Ishikawa (cell line): ENCODE results near the gene GABPB2.

Experiments
- CEBPB ChIP-seq: IDR thresholded peaks from 2 replicates; pipeline ENCODE4 v1.6.1; 2012
- CREB1 ChIP-seq: IDR thresholded peaks from 2 replicates; pipeline ENCODE4 v1.6.1; 2012; ENCODE audit warnings: low read depth
- EGR1 ChIP-seq: IDR thresholded peaks from 2 replicates; pipeline ENCODE4 v1.6.1; 2012
- EP300 ChIP-seq: IDR thresholded peaks from 2 replicates; pipeline ENCODE4 v1.6.1; 2012; ENCODE audit warnings: borderline replicate concordance
- FOXM1 ChIP-seq: IDR thresholded peaks from 2 replicates; pipeline ENCODE4 v1.6.1; 2012; ENCODE audit warnings: low read depth, borderline replicate concordance
- NFIC ChIP-seq: IDR thresholded peaks from 2 replicates; pipeline ENCODE4 v1.6.1; 2012
- RAD21 ChIP-seq: IDR thresholded peaks from 2 replicates; pipeline ENCODE4 v1.6.1; 2012; ENCODE audit warnings: low read depth
- TAF1 ChIP-seq: IDR thresholded peaks from 2 replicates; pipeline ENCODE4 v1.6.1; 2012; ENCODE audit warnings: low read depth, mild to moderate bottlenecking
- TCF12 ChIP-seq: IDR thresholded peaks from 2 replicates; pipeline ENCODE4 v1.6.1; 2012; ENCODE audit warnings: low read depth
- TEAD4 ChIP-seq: IDR thresholded peaks from 2 replicates; pipeline ENCODE4 v1.6.1; 2012
- YY1 ChIP-seq: IDR thresholded peaks from 2 replicates; pipeline ENCODE4 v1.6.1; 2012; ENCODE audit warnings: low read depth
- ZBTB7A ChIP-seq: IDR thresholded peaks from 2 replicates; pipeline ENCODE4 v1.6.1; 2012; ENCODE audit warnings: low read depth
- TF ChIP-seq, protein P1 (sequence below): IDR thresholded peaks from 2 replicates; pipeline ENCODE4 v1.6.1; 2012; ENCODE audit warnings: low read depth, mild to moderate bottlenecking
- TF ChIP-seq, protein P2 (sequence below): IDR thresholded peaks from 2 replicates; pipeline ENCODE4 v1.6.1; 2012
- TF ChIP-seq, protein P3 (sequence below): IDR thresholded peaks from 2 replicates; pipeline ENCODE4 v1.6.1; 2012

Gene GABPB2

DNA sequence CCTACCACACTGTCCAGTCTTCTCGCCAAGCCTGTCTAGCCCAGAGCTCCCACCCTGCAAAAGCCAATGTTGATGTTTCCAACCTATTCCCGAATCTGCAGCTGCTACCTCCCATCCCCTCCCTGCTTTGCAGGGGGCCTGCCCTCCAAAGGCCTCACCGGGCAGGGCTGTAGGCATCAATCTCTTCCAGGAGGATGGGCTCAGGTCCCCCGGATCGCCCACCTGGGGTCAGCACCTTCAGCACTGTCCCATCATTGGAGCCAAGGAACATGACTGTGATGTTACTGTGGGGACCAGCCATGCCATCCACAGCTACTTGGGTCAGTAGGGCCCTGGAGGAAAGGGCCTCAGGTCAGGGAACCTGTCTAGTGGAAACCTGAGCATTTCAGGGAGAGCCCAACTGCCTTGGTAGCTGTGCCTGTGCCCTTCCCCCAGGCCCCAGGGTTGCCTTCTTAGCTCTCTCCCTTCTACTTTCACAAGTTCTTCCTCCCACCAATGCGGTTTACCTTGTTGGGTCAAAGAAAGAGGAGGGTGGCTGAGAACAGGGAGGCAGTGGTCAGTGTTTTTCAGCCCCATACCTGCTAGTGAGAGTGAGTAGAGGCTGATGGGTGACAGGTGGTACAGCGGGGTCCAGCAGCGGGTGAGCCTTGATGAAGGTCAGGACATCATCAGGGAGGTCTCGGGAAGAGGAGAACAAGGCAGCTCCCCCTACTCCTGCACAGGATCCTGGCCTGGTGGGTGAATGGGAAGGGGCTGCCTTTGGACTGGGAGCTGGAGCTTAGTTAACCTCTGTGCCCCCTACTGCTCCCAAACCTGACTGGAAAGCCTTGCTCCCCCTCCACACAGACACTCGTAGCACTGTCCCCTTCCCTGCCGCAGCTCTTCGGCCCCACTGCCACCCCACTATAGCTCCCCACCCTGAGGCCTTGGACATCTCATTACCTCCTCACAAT lies 65.1 kb downstream of the GABPB2 start:
- TF ChIP-seq CEBPB: no peak
- TF ChIP-seq EP300: no peak
- no peak for TF ChIP-seq RAD21
- no peak for TF ChIP-seq CREB1
- TF ChIP-seq TCF12: no peak
- no peak for TF ChIP-seq NFIC
- TF ChIP-seq, protein P1, sequence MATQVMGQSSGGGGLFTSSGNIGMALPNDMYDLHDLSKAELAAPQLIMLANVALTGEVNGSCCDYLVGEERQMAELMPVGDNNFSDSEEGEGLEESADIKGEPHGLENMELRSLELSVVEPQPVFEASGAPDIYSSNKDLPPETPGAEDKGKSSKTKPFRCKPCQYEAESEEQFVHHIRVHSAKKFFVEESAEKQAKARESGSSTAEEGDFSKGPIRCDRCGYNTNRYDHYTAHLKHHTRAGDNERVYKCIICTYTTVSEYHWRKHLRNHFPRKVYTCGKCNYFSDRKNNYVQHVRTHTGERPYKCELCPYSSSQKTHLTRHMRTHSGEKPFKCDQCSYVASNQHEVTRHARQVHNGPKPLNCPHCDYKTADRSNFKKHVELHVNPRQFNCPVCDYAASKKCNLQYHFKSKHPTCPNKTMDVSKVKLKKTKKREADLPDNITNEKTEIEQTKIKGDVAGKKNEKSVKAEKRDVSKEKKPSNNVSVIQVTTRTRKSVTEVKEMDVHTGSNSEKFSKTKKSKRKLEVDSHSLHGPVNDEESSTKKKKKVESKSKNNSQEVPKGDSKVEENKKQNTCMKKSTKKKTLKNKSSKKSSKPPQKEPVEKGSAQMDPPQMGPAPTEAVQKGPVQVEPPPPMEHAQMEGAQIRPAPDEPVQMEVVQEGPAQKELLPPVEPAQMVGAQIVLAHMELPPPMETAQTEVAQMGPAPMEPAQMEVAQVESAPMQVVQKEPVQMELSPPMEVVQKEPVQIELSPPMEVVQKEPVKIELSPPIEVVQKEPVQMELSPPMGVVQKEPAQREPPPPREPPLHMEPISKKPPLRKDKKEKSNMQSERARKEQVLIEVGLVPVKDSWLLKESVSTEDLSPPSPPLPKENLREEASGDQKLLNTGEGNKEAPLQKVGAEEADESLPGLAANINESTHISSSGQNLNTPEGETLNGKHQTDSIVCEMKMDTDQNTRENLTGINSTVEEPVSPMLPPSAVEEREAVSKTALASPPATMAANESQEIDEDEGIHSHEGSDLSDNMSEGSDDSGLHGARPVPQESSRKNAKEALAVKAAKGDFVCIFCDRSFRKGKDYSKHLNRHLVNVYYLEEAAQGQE: no peak
- TF ChIP-seq, protein P2, sequence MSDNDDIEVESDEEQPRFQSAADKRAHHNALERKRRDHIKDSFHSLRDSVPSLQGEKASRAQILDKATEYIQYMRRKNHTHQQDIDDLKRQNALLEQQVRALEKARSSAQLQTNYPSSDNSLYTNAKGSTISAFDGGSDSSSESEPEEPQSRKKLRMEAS: no peak
- no peak for TF ChIP-seq TEAD4
- no peak for TF ChIP-seq EGR1
- TF ChIP-seq, protein P3, sequence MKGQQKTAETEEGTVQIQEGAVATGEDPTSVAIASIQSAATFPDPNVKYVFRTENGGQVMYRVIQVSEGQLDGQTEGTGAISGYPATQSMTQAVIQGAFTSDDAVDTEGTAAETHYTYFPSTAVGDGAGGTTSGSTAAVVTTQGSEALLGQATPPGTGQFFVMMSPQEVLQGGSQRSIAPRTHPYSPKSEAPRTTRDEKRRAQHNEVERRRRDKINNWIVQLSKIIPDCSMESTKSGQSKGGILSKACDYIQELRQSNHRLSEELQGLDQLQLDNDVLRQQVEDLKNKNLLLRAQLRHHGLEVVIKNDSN: no peak
- no peak for TF ChIP-seq ZBTB7A
- no peak for TF ChIP-seq YY1
- no peak for TF ChIP-seq FOXM1

DNA sequence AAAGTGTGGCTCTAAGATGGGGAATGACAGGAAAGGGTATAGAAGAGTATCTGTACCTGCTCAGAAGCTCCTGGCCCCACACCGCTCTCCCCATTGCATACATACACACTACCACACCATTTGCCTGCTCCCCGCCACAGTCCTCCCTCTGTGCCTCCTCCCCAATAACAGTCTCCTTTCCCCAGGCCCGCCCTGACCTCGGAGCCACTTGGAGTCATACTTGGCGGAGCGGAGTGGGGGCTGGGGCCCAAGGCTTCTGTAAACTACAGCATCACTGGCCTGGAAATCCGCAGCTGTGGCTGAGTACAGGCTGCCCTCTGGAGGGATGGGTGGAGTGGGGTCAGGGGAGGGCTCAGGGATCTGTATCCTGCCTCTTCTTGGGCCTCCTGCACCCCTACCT lies 67.2 kb downstream of the GABPB2 start:
- TF ChIP-seq, protein P3: no peak
- TF ChIP-seq EP300: no peak
- no peak for TF ChIP-seq RAD21
- TF ChIP-seq, protein P1: no peak
- no peak for TF ChIP-seq TEAD4
- no peak for TF ChIP-seq CREB1
- TF ChIP-seq ZBTB7A: no peak
- TF ChIP-seq CEBPB: no peak
- TF ChIP-seq YY1: no peak
- no peak for TF ChIP-seq EGR1
- TF ChIP-seq FOXM1: no peak
- TF ChIP-seq TAF1: no peak
- no peak for TF ChIP-seq TCF12
- TF ChIP-seq, protein P2: no peak
- TF ChIP-seq NFIC: no peak

DNA sequence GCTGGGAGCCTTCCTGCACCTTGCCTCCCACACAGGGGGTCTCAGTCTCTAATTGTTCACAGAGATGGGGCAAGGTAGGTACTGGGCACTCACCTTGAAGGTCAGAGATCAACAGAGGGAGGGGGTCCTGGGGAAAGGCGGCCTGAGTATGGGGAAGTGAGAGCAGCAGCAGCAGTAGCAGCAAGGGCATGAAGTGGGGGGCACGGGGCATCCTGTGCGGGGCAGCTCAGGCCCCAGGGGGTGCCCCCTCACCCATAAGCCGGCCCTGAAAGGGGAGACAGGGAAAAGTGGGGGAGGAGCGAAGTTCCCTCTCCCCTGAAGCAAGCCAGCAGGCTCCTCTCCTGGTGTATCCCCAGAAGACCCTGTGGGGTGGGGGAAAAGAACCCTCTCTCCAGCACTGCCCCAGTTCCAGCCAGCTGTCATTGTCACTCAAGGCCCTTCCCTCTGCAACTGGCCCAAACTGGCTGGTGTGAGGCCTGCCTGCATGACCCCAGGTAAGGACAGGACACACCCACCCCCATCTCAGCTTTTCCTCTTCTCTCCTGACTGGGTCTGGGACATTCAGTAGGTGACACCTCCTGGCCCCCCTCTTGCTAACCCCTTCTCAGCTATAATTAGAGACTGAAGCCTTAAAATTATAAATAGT lies 72.0 kb downstream of the GABPB2 start:
- no peak for TF ChIP-seq TCF12
- TF ChIP-seq YY1: no peak
- TF ChIP-seq CREB1: no peak
- TF ChIP-seq, protein P3: no peak
- no peak for TF ChIP-seq TAF1
- no peak for TF ChIP-seq EP300
- no peak for TF ChIP-seq CEBPB
- no peak for TF ChIP-seq RAD21
- TF ChIP-seq ZBTB7A: no peak
- no peak for TF ChIP-seq EGR1
- TF ChIP-seq, protein P1: no peak
- no peak for TF ChIP-seq TEAD4
- TF ChIP-seq FOXM1: no peak
- TF ChIP-seq, protein P2: no peak
- TF ChIP-seq NFIC: no peak
